Stomach smooth muscle (tissue), 2 donors: ENCODE measurements around the gene GBP7.
A peak's percentile ranks its signal among the peaks of the same experiment; 100 is the strongest.
"Not testable (repeated sequence)": the region's sequence is repeated elsewhere in the genome, so short reads cannot be mapped to it uniquely, and the experiment has no call there.

ENCODE experiments used
- H3K27ac ChIP-seq: one replicate; pipeline ENCODE4 v1.7.0; 2013; ENCODE audit warnings: mild to moderate bottlenecking, low read length, inconsistent platforms
- H3K27me3 ChIP-seq, 2 donors: one replicate each; pipeline ENCODE4 v1.7.0; 2013; ENCODE audit warnings: low read length in 2 of 2; ENCODE audit not compliant: insufficient read depth in 2 of 2, control insufficient read depth in 1 of 2
- H3K36me3 ChIP-seq, 2 donors: one replicate each; pipeline ENCODE4 v1.7.0; 2013; ENCODE audit warnings: low read length in 2 of 2; ENCODE audit not compliant: control insufficient read depth in 2 of 2, insufficient read depth in 2 of 2
- H3K4me1 ChIP-seq: one replicate; pipeline ENCODE4 v1.7.0; 2013; ENCODE audit warnings: low read length; ENCODE audit not compliant: control insufficient read depth, insufficient read depth
- H3K4me3 ChIP-seq, 2 donors: one replicate each; pipeline ENCODE4 v1.7.0; 2013; ENCODE audit warnings: low read length in 2 of 2
- H3K9ac ChIP-seq, 2 donors: one replicate each; pipeline ENCODE4 v1.7.0; 2013; ENCODE audit warnings: low read length in 2 of 2, mild to moderate bottlenecking in 1 of 2
- H3K9me3 ChIP-seq, 2 donors: one replicate each; pipeline ENCODE4 v1.7.0; 2013; ENCODE audit warnings: low read length in 2 of 2; ENCODE audit not compliant: control insufficient read depth in 2 of 2
- donor health status: healthy.
- donor health status: Pancreatic carcinoma.

GBP7 gene

DNA sequence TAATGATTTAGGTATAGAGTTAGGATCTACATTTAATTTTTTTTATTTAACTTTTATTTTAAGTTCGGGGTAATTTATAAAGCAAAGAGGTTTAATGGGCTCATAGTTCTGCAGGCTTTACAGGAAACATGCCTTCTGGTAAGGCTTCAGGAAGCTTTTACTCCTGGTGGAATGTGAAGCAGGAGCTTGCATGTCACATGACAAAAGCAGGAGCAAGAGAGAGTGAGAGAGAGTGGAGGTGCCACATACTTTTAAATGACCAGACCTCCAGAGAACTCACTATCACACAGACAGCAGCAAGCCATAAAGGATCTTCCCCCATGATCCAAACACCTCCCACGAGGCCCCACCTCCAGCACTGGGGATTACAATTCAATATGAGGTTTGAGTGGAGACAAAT, 32.3 kb downstream of the GBP7 start:
- Histone ChIP-seq H3K4me3 (no peak overlapping the region), H3K36me3 (no peaks in the 10 kb centered on the region), H3K4me1 (no peaks in the 10 kb centered on the region), H3K27ac (no peak overlapping the region), H3K9me3 (no peaks in the 10 kb centered on the region), H3K9ac (no peak overlapping the region), H3K27me3 (no peaks in the 10 kb centered on the region)

DNA sequence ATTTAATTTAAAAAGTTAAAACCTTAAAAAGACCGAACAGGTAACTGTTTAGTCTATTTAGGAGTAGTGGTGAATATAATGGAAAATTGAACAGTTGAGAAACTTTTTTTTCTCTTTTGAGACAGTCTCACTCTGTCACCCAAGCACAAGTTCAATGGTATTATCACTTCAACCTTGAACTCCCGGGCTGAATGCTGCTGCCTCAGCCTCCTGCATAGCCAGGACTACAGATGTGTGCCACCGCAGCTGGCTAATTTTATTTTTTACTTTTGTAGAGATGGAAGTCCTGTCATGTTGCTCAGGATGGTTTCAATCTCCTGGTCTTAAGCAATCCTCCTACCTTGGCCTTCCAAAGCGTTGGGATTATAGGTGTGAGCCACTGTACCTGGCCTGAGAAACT, 33.6 kb downstream of the GBP7 start:
- Histone ChIP-seq H3K4me1 (no peaks in the 10 kb centered on the region), H3K4me3 (no peak overlapping the region), H3K27me3 (no peaks in the 10 kb centered on the region), H3K27ac (no peak overlapping the region), H3K36me3 (no peaks in the 10 kb centered on the region), H3K9me3 (no peaks in the 10 kb centered on the region), H3K9ac (no peak overlapping the region)

DNA sequence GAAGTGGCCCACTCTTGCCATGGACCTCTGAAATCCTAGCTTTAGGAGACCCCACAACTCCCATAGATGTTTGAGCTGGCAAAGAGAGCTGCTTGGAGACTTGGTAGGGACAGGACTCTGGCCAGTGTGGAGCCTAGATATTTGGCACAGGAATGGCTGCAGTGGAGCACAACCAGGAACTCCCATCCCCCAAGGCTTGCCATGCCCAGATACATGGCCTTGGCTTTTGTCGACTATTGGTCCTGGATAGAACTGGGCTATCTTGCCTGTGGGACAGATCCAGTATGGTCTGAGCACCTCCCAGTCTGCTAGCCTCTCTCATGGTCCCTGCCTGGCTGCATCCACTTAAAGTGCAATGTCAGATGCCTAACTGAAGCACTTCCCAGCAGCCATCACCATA, 42.1 kb downstream of the GBP7 start:
- no peaks in the 10 kb centered on the region for H3K36me3 ChIP-seq
- no peak overlapping the region for H3K4me3 ChIP-seq

DNA sequence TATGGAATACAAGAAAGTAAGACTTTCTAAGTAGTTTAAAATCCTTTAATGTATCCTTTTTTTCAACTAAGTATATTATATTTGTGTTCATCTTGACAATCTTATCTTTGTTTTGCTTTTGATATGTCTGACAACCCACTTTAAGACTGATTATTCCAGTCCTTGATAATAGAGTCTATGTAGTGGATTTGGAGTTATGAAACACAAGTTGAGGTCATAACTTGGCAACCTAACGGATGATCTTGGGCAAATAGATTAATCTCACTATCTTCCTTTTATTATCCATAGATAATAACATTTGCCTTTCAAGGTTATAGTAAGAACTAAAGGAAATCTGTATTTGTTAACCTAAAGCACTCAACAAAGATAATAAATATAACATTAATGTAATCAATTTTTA, 45.1 kb downstream of the GBP7 start:
- Histone ChIP-seq H3K27me3 (no peaks in the 10 kb centered on the region), H3K9me3 (no peaks in the 10 kb centered on the region), H3K27ac (no peak overlapping the region), H3K9ac (no peak overlapping the region), H3K4me1 (peaks cover 4% of the 10 kb centered on the region), H3K4me3 (peak overlapping the region in 1 of 2 donors; percentile 40), H3K36me3 (no peaks in the 10 kb centered on the region)

More for the DNA sequence above, 42.1 kb downstream of the GBP7 start:
- H3K27ac ChIP-seq, result no peak overlapping the region
- no peaks in the 10 kb centered on the region for H3K27me3 ChIP-seq
- peaks cover 4% of the 10 kb centered on the region for H3K4me1 ChIP-seq
- no peak overlapping the region for H3K9ac ChIP-seq
- no peaks in the 10 kb centered on the region for H3K9me3 ChIP-seq

DNA sequence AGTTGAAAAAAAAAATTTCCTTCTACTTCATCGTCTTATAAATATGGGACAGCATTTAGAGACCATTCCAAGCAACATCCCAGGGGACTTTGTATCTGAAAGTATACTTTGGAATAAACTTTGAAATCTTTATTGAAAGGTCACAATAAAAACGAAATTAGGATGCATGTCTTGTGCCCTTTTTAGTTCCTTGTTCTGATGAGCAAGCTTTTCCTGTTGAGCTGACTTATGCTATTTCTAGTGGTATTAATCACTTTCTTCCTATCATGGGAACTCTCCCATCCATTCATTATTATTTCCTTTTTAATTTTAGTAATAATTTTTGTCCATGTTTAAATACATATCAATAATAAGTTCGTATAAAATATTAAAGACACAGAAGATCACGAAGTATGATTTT, 45.9 kb downstream of the GBP7 start:
- no peaks in the 10 kb centered on the region for H3K36me3 ChIP-seq
- peak overlapping the region in 1 of 2 donors; percentile 2 for H3K9ac ChIP-seq
- peaks cover 4% of the 10 kb centered on the region for H3K4me1 ChIP-seq
- peak overlapping the region; percentile 30 to 58 for H3K4me3 ChIP-seq
- H3K9me3 ChIP-seq, result no peaks in the 10 kb centered on the region
- peak overlapping the region; percentile 58 for H3K27ac ChIP-seq
- H3K27me3 ChIP-seq, result no peaks in the 10 kb centered on the region

DNA sequence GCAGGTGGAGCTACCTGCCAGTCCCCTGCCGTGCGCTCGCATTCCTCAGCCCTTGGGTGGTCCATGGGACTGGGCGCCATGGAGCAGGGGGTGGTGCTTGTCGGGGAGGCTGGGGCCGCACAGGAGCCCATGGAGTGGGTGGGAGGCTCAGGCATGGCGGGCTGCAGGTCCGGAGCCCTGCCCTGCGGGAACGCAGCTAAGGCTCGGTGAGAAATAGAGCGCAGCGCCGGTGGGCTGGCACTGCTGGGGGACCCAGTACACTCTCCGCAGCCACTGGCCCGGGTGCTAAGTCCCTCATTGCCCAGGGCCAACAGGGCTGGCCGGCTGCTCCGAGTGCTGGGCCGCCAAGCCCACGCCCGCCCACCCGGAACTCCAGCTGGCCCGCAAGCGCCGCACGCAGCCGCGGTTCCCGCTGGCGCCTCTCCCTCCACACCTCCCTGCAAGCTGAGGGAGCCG, 47.8 kb downstream of the GBP7 start:
- H3K27ac ChIP-seq, result peak overlapping the region; percentile 58

DNA sequence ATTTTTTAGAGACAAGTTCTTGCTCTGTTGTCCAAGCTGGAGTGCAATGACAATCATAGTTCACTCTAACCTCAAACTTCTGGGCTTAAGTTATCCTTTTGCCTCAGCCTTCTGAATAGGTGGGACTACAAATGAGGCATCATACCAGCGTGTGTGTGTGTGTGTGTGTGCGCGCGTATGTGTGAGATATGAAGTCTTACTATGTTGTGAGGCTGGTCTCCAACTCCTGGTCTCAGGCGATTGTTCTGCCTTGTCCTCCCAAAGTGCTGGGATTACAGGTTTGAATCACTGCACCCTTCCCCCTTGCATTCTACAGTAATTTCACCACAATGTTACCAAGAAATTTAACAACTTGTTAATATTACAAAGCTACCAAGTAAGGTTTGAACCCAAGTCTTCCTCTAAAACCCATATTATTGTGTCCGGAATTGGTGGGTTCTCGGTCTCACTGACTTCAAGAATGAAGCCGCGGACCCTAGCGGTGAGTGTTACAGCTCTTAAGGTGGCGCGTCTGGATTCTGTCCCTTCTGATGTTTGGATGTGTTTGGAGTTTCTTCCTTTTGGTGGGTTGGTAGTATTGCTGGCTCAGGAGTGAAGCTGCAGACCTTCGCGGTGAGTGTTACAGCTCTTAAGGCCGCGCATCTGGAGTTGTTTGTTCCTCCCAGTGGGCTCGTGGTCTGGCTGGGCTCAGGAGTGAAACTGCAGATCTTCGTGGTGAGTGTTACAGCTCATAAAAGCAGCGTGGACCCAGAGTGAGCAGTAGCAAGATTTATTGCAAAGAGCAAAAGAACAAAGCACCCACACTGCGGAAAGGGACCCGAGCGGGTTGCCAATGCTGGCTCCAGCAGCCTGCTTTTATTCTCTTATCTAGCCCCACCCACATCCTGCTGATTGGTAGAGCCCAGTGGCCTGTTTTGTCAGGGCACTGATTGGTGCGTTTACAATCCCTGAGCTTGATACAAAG, 48.9 kb downstream of the GBP7 start:
- Histone ChIP-seq H3K4me3 (peak overlapping the region; percentile 48 to 82), H3K9ac (peak overlapping the region; percentile 73 to 83), H3K27ac (peak overlapping the region; percentile 82)
- H3K27me3 ChIP-seq, H3K4me1 ChIP-seq, H3K36me3 ChIP-seq, H3K9me3 ChIP-seq: not testable (repeated sequence)

More for the DNA sequence above, 47.8 kb downstream of the GBP7 start:
- H3K4me1 ChIP-seq, H3K4me3 ChIP-seq, H3K9ac ChIP-seq, H3K36me3 ChIP-seq, H3K9me3 ChIP-seq, H3K27me3 ChIP-seq: not testable (repeated sequence)

DNA sequence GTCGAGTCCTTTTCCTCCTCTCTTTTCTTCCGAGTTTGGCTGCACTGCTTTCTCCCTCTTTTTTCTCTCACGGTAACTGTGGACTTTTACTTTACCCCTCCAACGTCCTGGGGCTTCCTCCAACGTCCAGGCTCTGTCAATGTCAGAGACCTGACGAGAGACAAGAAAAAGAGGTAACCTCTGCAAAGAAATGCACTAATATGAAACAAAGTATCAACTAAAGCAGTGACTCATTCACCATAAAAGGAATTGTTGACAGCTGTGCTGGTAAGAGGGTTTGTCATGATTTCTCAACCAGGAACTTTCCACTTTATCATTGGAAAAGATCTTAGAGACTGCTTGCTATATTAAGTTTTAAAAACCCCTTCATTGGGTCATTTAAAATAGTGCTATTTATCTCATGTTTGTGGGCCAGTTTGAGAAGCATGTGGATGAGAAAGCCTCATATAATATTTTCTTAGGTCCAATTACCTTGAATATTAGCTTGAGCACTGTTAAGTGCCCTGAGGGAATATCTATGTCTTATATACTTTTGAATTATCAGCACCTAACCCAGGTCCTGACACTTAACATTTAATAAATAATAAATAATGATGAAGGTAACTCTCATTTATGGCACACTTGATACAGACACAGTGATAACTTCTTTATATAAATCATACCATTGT, 49.8 kb downstream of the GBP7 start, which contains the start of gene GBP2:
Gene GBP2 (minus strand): TSS at position 202 of the 668 bp plus-strand sequence. CDS start 4,148 bp downstream, outside the sequence.
- Histone ChIP-seq H3K9me3 (no peaks in the 10 kb centered on the region), H3K27ac (peak within 1 kb of the TSS; percentile 82), H3K27me3 (no peaks in the 10 kb centered on the region), H3K36me3 (peaks cover 3 to 5% of the 10 kb centered on the region in 2 donors), H3K9ac (peak within 1 kb of the TSS; percentile 81 to 83), H3K4me3 (peak within 1 kb of the TSS; percentile 74 to 82), H3K4me1 (peaks cover 4% of the 10 kb centered on the region)

DNA sequence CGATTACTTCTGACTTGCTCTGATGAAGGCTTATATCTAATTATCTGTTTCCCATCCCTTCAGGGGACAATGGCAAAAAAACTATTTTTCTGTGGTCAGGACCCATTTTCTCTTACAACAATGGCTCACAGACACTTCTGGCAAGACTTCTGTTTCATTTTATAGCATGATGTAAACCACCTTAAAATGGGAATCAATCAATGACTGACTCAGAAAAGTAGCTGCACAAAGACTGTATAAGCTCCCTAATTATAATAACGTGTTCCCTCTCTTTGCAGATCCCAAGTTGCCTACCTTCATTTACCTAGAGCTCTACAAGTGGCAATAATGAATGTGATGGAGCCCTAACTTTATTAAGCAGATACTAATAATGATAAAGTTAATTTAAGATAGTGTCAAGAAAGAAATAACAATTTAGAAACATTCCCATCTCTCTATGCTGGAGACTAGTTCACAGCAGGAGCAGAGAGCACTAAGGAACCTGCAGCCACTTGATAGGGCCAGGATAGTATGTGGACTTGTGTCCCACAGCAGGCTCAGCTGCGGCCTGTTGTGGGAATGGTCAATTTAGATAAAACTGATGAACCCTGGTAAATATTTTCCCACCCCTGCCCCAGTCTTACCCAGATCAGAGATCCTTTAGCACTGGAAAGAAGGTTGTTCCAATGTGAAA, 50.4 kb downstream of the GBP7 start:
- H3K9ac ChIP-seq, result peak overlapping the region; percentile 81 to 83
- H3K27me3 ChIP-seq, result no peaks in the 10 kb centered on the region
- peaks cover 4 to 7% of the 10 kb centered on the region in 2 donors for H3K36me3 ChIP-seq
- H3K4me3 ChIP-seq, result peak overlapping the region; percentile 74 to 82
- H3K27ac ChIP-seq, result peak overlapping the region; percentile 82
- peaks cover 4% of the 10 kb centered on the region for H3K4me1 ChIP-seq
- no peaks in the 10 kb centered on the region for H3K9me3 ChIP-seq

DNA sequence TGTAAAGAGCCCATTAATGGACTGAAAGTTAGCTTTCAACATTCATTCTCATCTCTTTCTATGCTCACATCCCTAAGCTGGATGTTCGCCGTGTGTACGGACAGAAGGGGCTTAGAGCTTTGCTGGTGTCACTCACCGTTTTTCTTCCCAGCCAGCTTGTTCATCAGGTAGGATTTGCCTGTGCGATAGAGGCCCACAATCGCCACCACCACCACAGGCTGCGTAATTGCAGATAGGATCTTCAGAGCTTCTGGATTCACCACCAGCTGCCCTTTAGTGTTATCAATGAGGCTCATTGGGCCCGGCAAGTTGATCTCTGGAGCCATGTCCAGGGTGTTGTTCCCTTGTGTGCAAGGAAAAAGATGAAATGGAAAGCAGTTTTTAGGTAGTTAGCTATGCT, 54.2 kb downstream of the GBP7 start:
- H3K27ac ChIP-seq, result no peak overlapping the region
- peaks cover 34 to 37% of the 10 kb centered on the region in 2 donors for H3K36me3 ChIP-seq

More for the DNA sequence above, 54.2 kb downstream of the GBP7 start:
- Histone ChIP-seq H3K9me3 (no peaks in the 10 kb centered on the region), H3K27me3 (no peaks in the 10 kb centered on the region), H3K4me1 (no peaks in the 10 kb centered on the region), H3K9ac (no peak overlapping the region), H3K4me3 (no peak overlapping the region)
